Liver (tissue), 10 donors: ENCODE data around the gene KRTAP9-6. TPM values are rescaled to one million over a fixed set of nuclear protein-coding genes. Genes with fewer than 3 reads are reported as not detected.
A peak's percentile ranks its signal among the peaks of the same experiment; 100 is the strongest.

ENCODE experiments used
- DNase-seq: peaks from one replicate; pipeline ENCODE4 v3.0.0-alpha.2; 2017; ENCODE audit warnings: low spot score
- H3K27ac ChIP-seq, 2 donors: one replicate each; pipeline ENCODE4 v1.7.0; 2013; ENCODE audit warnings: inconsistent platforms in 2 of 2, low read length in 2 of 2, control low read depth in 1 of 2, low read depth in 1 of 2, mild to moderate bottlenecking in 1 of 2
- H3K27me3 ChIP-seq, 4 donors: one replicate each; pipeline versions ENCODE4 v1.6.1 to v1.7.0; 2013; ENCODE audit warnings: low read length in 3 of 4, inconsistent platforms in 1 of 4, mild to moderate bottlenecking in 1 of 4, moderate library complexity in 1 of 4; ENCODE audit not compliant: control insufficient read depth in 4 of 4, insufficient read depth in 4 of 4
- H3K36me3 ChIP-seq, 4 donors: one replicate each; pipeline versions ENCODE4 v1.6.1 to v1.7.0; 2013; ENCODE audit warnings: low read length in 3 of 4, mild to moderate bottlenecking in 3 of 4, low read depth in 1 of 4, moderate library complexity in 1 of 4; ENCODE audit not compliant: control insufficient read depth in 4 of 4, insufficient read depth in 3 of 4
- H3K4me1 ChIP-seq, 4 donors: one replicate each; pipeline versions ENCODE4 v1.6.1 to v1.7.0; 2013; ENCODE audit warnings: low read length in 3 of 4, mild to moderate bottlenecking in 3 of 4, moderate library complexity in 1 of 4; ENCODE audit not compliant: control insufficient read depth in 4 of 4, insufficient read depth in 4 of 4
- H3K4me3 ChIP-seq, 3 donors: one replicate each; pipeline versions ENCODE4 v1.6.1 to v1.7.0; 2013; ENCODE audit warnings: low read length in 3 of 3, control low read depth in 1 of 3, low read depth in 1 of 3, mild to moderate bottlenecking in 1 of 3
- H3K9ac ChIP-seq, 2 donors: one replicate each; pipeline ENCODE4 v1.7.0; 2013; ENCODE audit warnings: low read length in 2 of 2, mild to moderate bottlenecking in 2 of 2, moderate library complexity in 2 of 2, control low read depth in 1 of 2, low read depth in 1 of 2
- H3K9me3 ChIP-seq, 4 donors: one replicate each; pipeline versions ENCODE4 v1.6.1 to v1.7.0; 2013; ENCODE audit warnings: low read length in 3 of 4; ENCODE audit not compliant: control insufficient read depth in 4 of 4
- ATF3 ChIP-seq: IDR thresholded peaks from 2 replicates; pipeline ENCODE4 v1.6.1; 2016; ENCODE audit warnings: antibody characterized with exemption
- CTCF ChIP-seq: fragments of 150-350 bp; IDR thresholded peaks from 2 replicates; pipeline ENCODE4 v1.5.1; 2017; ENCODE audit warnings: improper control_type of control experiment, low read depth, low read length; ENCODE audit not compliant: missing input control
- EGR1 ChIP-seq, 2 donors: IDR thresholded peaks; 2 replicates each; pipeline ENCODE4 v1.6.1; 2016 to 2018; ENCODE audit warnings: antibody characterized with exemption in 2 of 2, low read depth in 2 of 2
- FOXA1 ChIP-seq: IDR thresholded peaks from 2 replicates; pipeline ENCODE4 v1.6.1; 2016; ENCODE audit warnings: antibody characterized with exemption
- GABPA ChIP-seq, 2 donors: IDR thresholded peaks in 1 of 2; conservative IDR thresholded peaks in 1 of 2; 2 replicates each; pipeline ENCODE4 v1.6.1; 2016; ENCODE audit warnings: antibody characterized with exemption in 2 of 2, mild to moderate bottlenecking in 1 of 2, moderate library complexity in 1 of 2
- JUND ChIP-seq, 2 donors: IDR thresholded peaks; 2 replicates each; pipeline ENCODE4 v1.6.1; 2016; ENCODE audit warnings: antibody characterized with exemption in 2 of 2
- NR2F2 ChIP-seq: IDR thresholded peaks from 2 replicates; pipeline ENCODE4 v1.6.1; 2016; ENCODE audit warnings: antibody characterized with exemption
- RAD21 ChIP-seq, 2 donors: IDR thresholded peaks; 2 replicates each; pipeline ENCODE4 v1.6.1; 2016; ENCODE audit warnings: antibody characterized with exemption in 2 of 2, mild to moderate bottlenecking in 2 of 2
- RXRA ChIP-seq, 2 donors: IDR thresholded peaks; 2 replicates each; pipeline ENCODE4 v1.6.1; 2017 to 2018; ENCODE audit warnings: antibody characterized with exemption in 2 of 2, mild to moderate bottlenecking in 1 of 2
- SP1 ChIP-seq: IDR thresholded peaks from 2 replicates; pipeline ENCODE4 v1.6.1; 2018; ENCODE audit warnings: antibody characterized with exemption, mild to moderate bottlenecking
- TAF1 ChIP-seq: conservative IDR thresholded peaks from 2 replicates; pipeline ENCODE4 v1.6.1; 2016; ENCODE audit warnings: antibody characterized with exemption, mild to moderate bottlenecking
- YY1 ChIP-seq: IDR thresholded peaks from 2 replicates; pipeline ENCODE4 v1.6.1; 2016; ENCODE audit warnings: antibody characterized with exemption, mild to moderate bottlenecking
- WGBS: extraction: QIAGEN DNeasy Blood & Tissue Kit; methylation state at CpG from one replicate; pipeline ENCODE4 v1.1.7; 2013; 5-methylcytosine and 5-hydroxymethylcytosine counted together
- polyA plus RNA-seq, 2 donors: library from polyadenylated mRNA; stranded (reverse) in 1 of 2; unstranded in 1 of 2; fragments of 200-250 nt in 1 of 2; fragments of >200 nt in 1 of 2; fragmentation: Nextera tagmentation in 1 of 2; extraction: Ambion mirVana in 1 of 2; gene quantifications; one replicate each; pipeline versions ENCODE4 v1.2.1 to v1.2.3, GENCODE V29; 2013 to 2015
- small RNA-seq: library from RNA; depleted of rRNA; stranded (forward); fragments of <200 nt; gene quantifications from one replicate; pipeline ENCODE3, GENCODE V24; 2014
- total RNA-seq, 2 donors: library from RNA; depleted of rRNA; stranded (reverse); fragments of >200 nt; gene quantifications; one replicate each; pipeline ENCODE4 v1.2.3, GENCODE V29; 2014
- donor health status: healthy.
- donor health status: healthy.
- donor health status: healthy.
- donor health status: healthy.
- donor health status: healthy.

Gene KRTAP9-6
- total and polyA plus RNA-seq, 4 donors, result not detected

- Histone ChIP-seq H3K27ac (peak within 1 kb of the TSS in 1 of 2 donors; percentile 25), H3K4me1 (no peaks in the 10 kb centered on the region), H3K9ac (no peak within 1 kb of the TSS), H3K9me3 (no peaks in the 10 kb centered on the region), H3K27me3 (peaks cover 0 to 14% (median 0%) of the 10 kb centered on the region in 4 donors), H3K4me3 (no peak within 1 kb of the TSS), H3K36me3 (no peaks in the 10 kb centered on the region)
- TF ChIP-seq FOXA1, result no peak
- TF ChIP-seq EGR1 (IDR thresholded peaks at IDR 0.05; ENCODE audit: low read depth in 2 of 2), result no peak
- TF ChIP-seq GABPA (IDR thresholded peaks at IDR 0.05 in 1 of 2, conservative IDR thresholded peaks at IDR 0.05 in 1 of 2), result no peak
- no peak for TF ChIP-seq YY1
- no peak for TF ChIP-seq JUND (IDR thresholded peaks at IDR 0.05)
- no peak for TF ChIP-seq TAF1
- TF ChIP-seq RXRA (IDR thresholded peaks at IDR 0.05), result no peak
- TF ChIP-seq ATF3, result no peak
- 65% methylated on average over 7 of the region's 7 CpGs for WGBS
- no peak for DNase-seq
These were observed 43.8 kb downstream of the KRTAP9-6 start, which contains the start of gene KRTAP16-1 for GRCh38 chr17:41308918-41309359. TSS of gene KRTAP16-1 (minus strand) at chr17:41309309. CDS start at chr17:41309253, 56 bp downstream.

GRCh38 chr17:41311111-41311510, 45.9 kb downstream of the KRTAP9-6 start:
- WGBS, result 85% methylated on average over 1 of the region's 1 CpG
- Histone ChIP-seq H3K36me3 (no peaks in the 10 kb centered on the region), H3K9me3 (no peaks in the 10 kb centered on the region), H3K4me3 (no peak overlapping the region), H3K4me1 (no peaks in the 10 kb centered on the region), H3K9ac (no peak overlapping the region), H3K27ac (no peak overlapping the region), H3K27me3 (peaks cover 0 to 14% (median 0%) of the 10 kb centered on the region in 4 donors)
- no peak for DNase-seq
- TF ChIP-seq RAD21 (IDR thresholded peaks at IDR 0.05) (no peak), NR2F2 (no peak), FOXA1 (no peak)

GRCh38 chr17:41315204-41315794, 50.1 kb downstream of the KRTAP9-6 start, which contains the start of gene KRTAP17-1:
TSS of gene KRTAP17-1 (minus strand) at chr17:41315710. CDS start at chr17:41315650, 60 bp downstream.
- no peak for DNase-seq
- H3K27me3 ChIP-seq, result peaks cover 0 to 4% (median 0%) of the 10 kb centered on the region in 4 donors
- H3K9ac ChIP-seq, result no peak within 1 kb of the TSS
- no peaks in the 10 kb centered on the region for H3K4me1 ChIP-seq
- no peaks in the 10 kb centered on the region for H3K36me3 ChIP-seq
- TF ChIP-seq RAD21 (IDR thresholded peaks at IDR 0.05) (no peak), SP1 (no peak), CTCF (no peak), JUND (IDR thresholded peaks at IDR 0.05) (no peak), ATF3 (no peak), YY1 (no peak)
- H3K4me3 ChIP-seq, result no peak within 1 kb of the TSS
- 81% methylated on average over 24 of the region's 24 CpGs for WGBS
- H3K27ac ChIP-seq, result no peak within 1 kb of the TSS
- peaks cover 0 to 5% (median under 1%) of the 10 kb centered on the region in 4 donors for H3K9me3 ChIP-seq

Small RNA genes within 50 kb of the gene (small RNA-seq; reads per million reads assigned to genes)
- not detected for gene KRTAP9-10P

Other genes with a start within 250 kb of the KRTAP9-6 start
Only the 30 nearest of the 40 such genes appear.
- gene KRTAP2-4, start 199.5 kb upstream of the KRTAP9-6 start, total RNA-seq, result not detected
- not detected for gene KRTAP2-4, start 199.5 kb upstream of the KRTAP9-6 start, polyA plus RNA-seq
- gene KRTAP4-7, start 181.2 kb upstream of the KRTAP9-6 start, total RNA-seq, result not detected
- gene KRTAP4-7, start 181.2 kb upstream of the KRTAP9-6 start, polyA plus RNA-seq, result not detected
- not detected for gene KRTAP4-8, start 167.2 kb upstream of the KRTAP9-6 start, total RNA-seq
- not detected for gene KRTAP4-8, start 167.2 kb upstream of the KRTAP9-6 start, polyA plus RNA-seq
- not detected for gene KRTAP4-16, start 163.2 kb upstream of the KRTAP9-6 start, total RNA-seq
- not detected for gene KRTAP4-16, start 163.2 kb upstream of the KRTAP9-6 start, polyA plus RNA-seq
- not detected for gene KRTAP4-9, start 160.0 kb upstream of the KRTAP9-6 start, total RNA-seq
- not detected for gene KRTAP4-9, start 160.0 kb upstream of the KRTAP9-6 start, polyA plus RNA-seq
- gene KRTAP4-11, start 147.0 kb upstream of the KRTAP9-6 start, total RNA-seq, result not detected
- gene KRTAP4-11, start 147.0 kb upstream of the KRTAP9-6 start, polyA plus RNA-seq, result not detected
- gene KRTAP4-12, start 141.2 kb upstream of the KRTAP9-6 start, total RNA-seq, result not detected
- gene KRTAP4-12, start 141.2 kb upstream of the KRTAP9-6 start, polyA plus RNA-seq, result not detected
- gene KRTAP4-6, start 124.8 kb upstream of the KRTAP9-6 start, total RNA-seq, result not detected
- gene KRTAP4-6, start 124.8 kb upstream of the KRTAP9-6 start, polyA plus RNA-seq, result not detected
- gene KRTAP4-5, start 115.6 kb upstream of the KRTAP9-6 start, total RNA-seq, result not detected
- not detected for gene KRTAP4-5, start 115.6 kb upstream of the KRTAP9-6 start, polyA plus RNA-seq
- gene KRTAP4-4, start 104.6 kb upstream of the KRTAP9-6 start, total RNA-seq, result not detected
- not detected for gene KRTAP4-4, start 104.6 kb upstream of the KRTAP9-6 start, polyA plus RNA-seq
- not detected for gene KRTAP4-3, start 97.2 kb upstream of the KRTAP9-6 start, total RNA-seq
- not detected for gene KRTAP4-3, start 97.2 kb upstream of the KRTAP9-6 start, polyA plus RNA-seq
- gene KRTAP4-2, start 87.2 kb upstream of the KRTAP9-6 start, total RNA-seq, result not detected
- not detected for gene KRTAP4-2, start 87.2 kb upstream of the KRTAP9-6 start, polyA plus RNA-seq
- not detected for gene KRTAP4-1, start 80.5 kb upstream of the KRTAP9-6 start, total RNA-seq
- not detected for gene KRTAP4-1, start 80.5 kb upstream of the KRTAP9-6 start, polyA plus RNA-seq
- not detected for gene KRTAP9-1, start 75.5 kb upstream of the KRTAP9-6 start, total RNA-seq
- gene KRTAP9-1, start 75.5 kb upstream of the KRTAP9-6 start, polyA plus RNA-seq, result not detected
- not detected for gene KRTAP9-2, start 38.7 kb upstream of the KRTAP9-6 start, total RNA-seq
- gene KRTAP9-2, start 38.7 kb upstream of the KRTAP9-6 start, polyA plus RNA-seq, result not detected
- gene KRTAP9-3, start 32.9 kb upstream of the KRTAP9-6 start, total RNA-seq, result not detected
- gene KRTAP9-3, start 32.9 kb upstream of the KRTAP9-6 start, polyA plus RNA-seq, result not detected
- gene KRTAP9-8, start 27.4 kb upstream of the KRTAP9-6 start, total RNA-seq, result not detected
- not detected for gene KRTAP9-8, start 27.4 kb upstream of the KRTAP9-6 start, polyA plus RNA-seq
- not detected for gene KRTAP9-4, start 15.7 kb upstream of the KRTAP9-6 start, total RNA-seq
- not detected for gene KRTAP9-4, start 15.7 kb upstream of the KRTAP9-6 start, polyA plus RNA-seq
- gene KRTAP9-9, start 10.0 kb upstream of the KRTAP9-6 start, total RNA-seq, result not detected
- not detected for gene KRTAP9-9, start 10.0 kb upstream of the KRTAP9-6 start, polyA plus RNA-seq
- gene KRTAP9-7, start 10.3 kb downstream of the KRTAP9-6 start, total RNA-seq, result not detected
- gene KRTAP9-7, start 10.3 kb downstream of the KRTAP9-6 start, polyA plus RNA-seq, result not detected
- not detected for gene KRTAP29-1, start 37.5 kb downstream of the KRTAP9-6 start, total RNA-seq
- not detected for gene KRTAP29-1, start 37.5 kb downstream of the KRTAP9-6 start, polyA plus RNA-seq
- gene KRTAP16-1, start 43.9 kb downstream of the KRTAP9-6 start, total RNA-seq, result not detected
- gene KRTAP16-1, start 43.9 kb downstream of the KRTAP9-6 start, polyA plus RNA-seq, result not detected
- not detected for gene KRTAP17-1, start 50.3 kb downstream of the KRTAP9-6 start, total RNA-seq
- not detected for gene KRTAP17-1, start 50.3 kb downstream of the KRTAP9-6 start, polyA plus RNA-seq
- gene KRT33A, start 85.5 kb downstream of the KRTAP9-6 start, total RNA-seq, result not detected
- not detected for gene KRT33A, start 85.5 kb downstream of the KRTAP9-6 start, polyA plus RNA-seq
- gene KRT33B, start 104.4 kb downstream of the KRTAP9-6 start, total RNA-seq, result not detected
- gene KRT33B, start 104.4 kb downstream of the KRTAP9-6 start, polyA plus RNA-seq, result not detected
- gene KRT34, start 116.9 kb downstream of the KRTAP9-6 start, total RNA-seq, result not detected
- not detected for gene KRT34, start 116.9 kb downstream of the KRTAP9-6 start, polyA plus RNA-seq
- not detected for gene KRT31, start 132.2 kb downstream of the KRTAP9-6 start, total RNA-seq
- gene KRT31, start 132.2 kb downstream of the KRTAP9-6 start, polyA plus RNA-seq, result not detected
- gene KRT37, start 159.2 kb downstream of the KRTAP9-6 start, total RNA-seq, result not detected
- not detected for gene KRT37, start 159.2 kb downstream of the KRTAP9-6 start, polyA plus RNA-seq
- not detected for gene KRT38, start 175.6 kb downstream of the KRTAP9-6 start, total RNA-seq
- not detected for gene KRT38, start 175.6 kb downstream of the KRTAP9-6 start, polyA plus RNA-seq
- gene KRT32, start 202.0 kb downstream of the KRTAP9-6 start, total RNA-seq, result not detected
- gene KRT32, start 202.0 kb downstream of the KRTAP9-6 start, polyA plus RNA-seq, result not detected